Activated naive CD4-positive, alpha-beta T cell treated with anti-CD3 and anti-CD28 coated beads, Interleukin-2, amount 50 U/mL, for 72 hours (primary cell): Measurements from ENCODE around the gene ITCH. TPM values are rescaled to one million over a fixed set of nuclear protein-coding genes. Genes with fewer than 3 reads are reported as not detected.
"Not testable (repeated sequence)": the region's sequence is repeated elsewhere in the genome, so short reads cannot be mapped to it uniquely, and the experiment has no call there.

ENCODE experiments used
- ATAC-seq, 2 donors: fragments of 150-1000 bp; cut with Tn5 transposase; 2 replicates each; pipeline ENCODE4 v1.10.0; 2021; ENCODE audit warnings: mild to moderate bottlenecking in 2 of 2, moderate library complexity in 2 of 2
- DNase-seq, 2 donors: peaks; one replicate each; pipeline ENCODE4 v3.0.0; 2021 to 2022; ENCODE audit warnings: low spot score in 2 of 2
- H3K27ac Mint-ChIP-seq, 2 donors: one replicate each; pipeline ENCODE4 v1.8.0; 2022; ENCODE audit warnings: mild to moderate bottlenecking in 2 of 2, mixed read lengths in 2 of 2
- H3K36me3 Mint-ChIP-seq, 2 donors: one replicate each; pipeline ENCODE4 v1.8.0; 2022; ENCODE audit warnings: mixed read lengths in 2 of 2
- H3K9me3 Mint-ChIP-seq, 2 donors: one replicate each; pipeline ENCODE4 v1.8.0; 2022; ENCODE audit warnings: mixed read lengths in 2 of 2
- total RNA-seq, 2 donors: library from RNA; stranded (reverse); gene quantifications; one replicate each; pipeline ENCODE4 v1.2.3, GENCODE V29; 2022

Gene ITCH
- 10 to 100 TPM; 37.4 to 49.5 TPM for total RNA-seq

GRCh38 chr20:34363062-34363464, at the start of gene ITCH:
ITCH (plus strand) TSS chr20:34363273; CDS start chr20:34393812, 30,539 bp downstream.
- H3K36me3 Mint-ChIP-seq = peaks cover 12 to 18% of the 10 kb centered on the region in 2 donors
- H3K9me3 Mint-ChIP-seq = no peaks in the 10 kb centered on the region
- H3K27ac Mint-ChIP-seq = peak within 1 kb of the TSS; percentile 93 to 100
- ATAC-seq (peak; percentile 99 to 100), DNase-seq (peak; percentile 87 to 93)

GRCh38 chr20:34315236-34315635, 47.8 kb upstream of the ITCH start:
- H3K9me3 Mint-ChIP-seq = no peaks in the 10 kb centered on the region
- DNase-seq (no peak), ATAC-seq (no peak)
- H3K27ac Mint-ChIP-seq = no peak overlapping the region
- no peaks in the 10 kb centered on the region for H3K36me3 Mint-ChIP-seq

- Mint-ChIP-seq H3K27ac (no peak overlapping the region), H3K9me3 (no peaks in the 10 kb centered on the region)
- ATAC-seq = no peak
Measured at GRCh38 chr20:34316196-34316814, 46.8 kb upstream of the ITCH start.

GRCh38 chr20:34318609-34319443, 44.2 kb upstream of the ITCH start:
- DNase-seq = no peak
- H3K36me3 Mint-ChIP-seq = no peaks in the 10 kb centered on the region
- ATAC-seq = no peak
- H3K9me3 Mint-ChIP-seq = no peaks in the 10 kb centered on the region
- H3K27ac Mint-ChIP-seq = no peak overlapping the region

More at GRCh38 chr20:34316196-34316814, 46.8 kb upstream of the ITCH start:
- no peaks in the 10 kb centered on the region for H3K36me3 Mint-ChIP-seq
- DNase-seq = no peak

- Mint-ChIP-seq H3K9me3 (no peaks in the 10 kb centered on the region), H3K36me3 (no peaks in the 10 kb centered on the region), H3K27ac (no peak overlapping the region)
- ATAC-seq = no peak
- no peak for DNase-seq
Measured at GRCh38 chr20:34320861-34321260, 42.2 kb upstream of the ITCH start.

GRCh38 chr20:34322267-34323105, 40.6 kb upstream of the ITCH start:
- H3K9me3 Mint-ChIP-seq = no peaks in the 10 kb centered on the region
- H3K27ac Mint-ChIP-seq = no peak overlapping the region
- ATAC-seq (no peak), DNase-seq (no peak)
- no peaks in the 10 kb centered on the region for H3K36me3 Mint-ChIP-seq

DNA sequence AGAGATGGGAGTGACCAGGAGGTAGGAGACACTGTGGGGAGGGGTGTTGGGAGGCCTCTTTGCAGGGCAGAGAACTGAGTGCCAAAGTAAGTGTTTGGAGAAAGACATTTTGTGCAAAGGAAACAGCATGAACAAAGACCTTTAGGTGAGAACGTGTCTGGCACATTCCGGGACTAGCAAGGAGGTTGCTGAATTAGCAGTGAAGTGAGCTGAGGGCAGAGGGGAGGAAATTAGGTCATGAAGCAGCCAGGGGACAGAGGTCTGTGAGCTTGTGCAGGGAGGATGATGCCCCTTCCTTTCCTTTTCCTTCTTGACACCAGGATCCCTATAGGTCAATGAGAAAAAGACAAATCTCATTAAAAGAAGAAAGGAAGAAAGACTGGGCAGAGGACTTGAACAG, 38.5 kb upstream of the ITCH start:
- no peaks in the 10 kb centered on the region for H3K9me3 Mint-ChIP-seq
- H3K36me3 Mint-ChIP-seq = no peaks in the 10 kb centered on the region
- no peak for DNase-seq
- no peak for ATAC-seq
- H3K27ac Mint-ChIP-seq = peak overlapping the region in 1 of 2 donors; percentile 30

- not testable (repeated sequence) for DNase-seq, H3K36me3 Mint-ChIP-seq
Measured at GRCh38 chr20:34328207-34328606, 34.9 kb upstream of the ITCH start.

DNA sequence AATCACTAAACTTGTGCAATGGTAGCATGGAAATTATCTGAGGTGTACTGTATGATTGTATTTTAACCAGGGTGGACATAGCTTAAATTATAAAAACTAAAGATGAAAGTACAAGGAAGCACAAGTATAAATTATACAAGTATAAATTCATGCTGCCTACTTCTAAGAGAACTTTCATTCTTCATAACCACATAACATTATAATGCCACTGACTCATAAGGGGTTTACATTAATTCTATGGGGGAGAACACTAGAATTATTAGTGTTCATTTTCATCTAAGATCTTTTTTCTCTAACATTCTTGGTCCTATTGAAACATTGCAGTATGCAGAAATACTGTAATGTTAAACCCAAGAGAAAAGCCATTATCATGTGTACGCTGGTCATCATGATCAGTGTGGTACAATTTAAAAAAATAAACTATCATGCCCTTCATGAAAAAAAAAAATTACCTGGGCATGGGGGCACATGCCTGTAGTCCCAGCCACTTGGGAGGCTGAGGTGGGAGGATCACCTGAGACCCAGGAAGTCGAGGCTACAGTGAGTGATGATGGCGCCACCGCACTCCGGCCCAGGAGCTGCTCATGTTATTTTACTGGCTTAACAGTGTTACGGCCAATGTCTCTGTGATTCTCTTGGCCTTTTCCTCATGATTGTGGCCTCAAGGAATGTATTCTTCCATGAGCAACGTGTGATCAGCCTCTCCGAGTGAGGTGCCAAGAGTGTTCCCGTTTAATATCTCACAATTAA, 34.0 kb upstream of the ITCH start:
- H3K36me3 Mint-ChIP-seq = no peaks in the 10 kb centered on the region
- H3K9me3 Mint-ChIP-seq = no peaks in the 10 kb centered on the region
- DNase-seq = no peak
- ATAC-seq = no peak
- no peak overlapping the region for H3K27ac Mint-ChIP-seq

More at GRCh38 chr20:34328207-34328606, 34.9 kb upstream of the ITCH start:
- H3K9me3 Mint-ChIP-seq, ATAC-seq, H3K27ac Mint-ChIP-seq: not testable (repeated sequence)

GRCh38 chr20:34330861-34331544, 32.1 kb upstream of the ITCH start:
- not testable (repeated sequence) for H3K9me3 Mint-ChIP-seq, H3K36me3 Mint-ChIP-seq, ATAC-seq, DNase-seq, H3K27ac Mint-ChIP-seq

DNA sequence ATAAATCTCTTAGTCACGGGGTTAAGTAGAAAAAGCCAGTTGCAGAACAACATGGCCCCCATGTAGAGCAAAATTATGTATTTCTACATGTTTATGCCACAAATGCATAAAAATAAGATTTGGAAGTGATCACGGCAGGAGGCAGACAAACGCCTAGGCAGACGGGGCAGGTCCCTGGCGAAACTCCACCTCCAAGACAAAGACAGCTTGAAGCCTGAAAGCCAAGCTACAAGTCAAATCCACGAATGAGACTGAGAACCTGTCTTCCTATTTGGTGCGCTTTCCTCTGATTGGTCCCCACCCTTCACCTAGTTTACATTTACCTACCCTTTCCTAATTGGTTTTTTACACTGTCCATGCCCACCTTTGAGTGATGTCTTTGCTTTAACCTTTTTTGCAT, 31.2 kb upstream of the ITCH start:
- no peak for ATAC-seq
- H3K36me3 Mint-ChIP-seq = no peaks in the 10 kb centered on the region
- H3K27ac Mint-ChIP-seq = no peak overlapping the region
- no peak for DNase-seq
- no peaks in the 10 kb centered on the region for H3K9me3 Mint-ChIP-seq

DNA sequence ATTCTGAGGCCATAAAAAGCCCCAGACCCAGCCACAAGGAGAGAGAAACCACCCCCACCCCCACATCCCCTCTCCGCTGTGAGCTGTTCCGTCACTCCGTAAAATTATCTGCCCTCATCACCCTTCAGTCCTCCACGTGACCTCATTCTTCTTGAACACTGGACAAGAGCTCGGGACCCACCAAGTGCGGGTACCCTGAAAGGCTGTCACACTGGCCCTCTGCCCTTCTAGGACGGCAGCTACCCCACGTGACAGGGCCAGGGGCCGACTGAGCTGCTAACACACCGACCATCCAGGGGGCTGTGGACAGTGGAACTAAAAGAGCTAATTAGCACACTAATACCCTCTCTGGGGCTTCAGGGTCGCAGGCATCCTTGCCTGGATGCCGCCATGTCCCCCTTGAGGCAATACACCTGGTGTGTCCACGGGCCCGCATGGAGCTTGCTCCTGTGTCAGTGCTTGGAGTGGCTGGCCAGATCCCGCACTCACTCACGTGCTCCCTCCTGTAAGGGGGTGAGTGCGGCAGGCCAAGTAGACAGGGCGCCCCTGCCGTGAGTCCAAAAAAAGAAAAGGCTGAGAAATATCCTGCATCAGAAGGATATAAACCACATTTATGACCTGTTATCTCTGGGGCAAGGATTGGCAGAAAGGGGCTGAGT, 30.7 kb upstream of the ITCH start:
- H3K27ac Mint-ChIP-seq = no peak overlapping the region
- DNase-seq (no peak), ATAC-seq (no peak)
- H3K9me3 Mint-ChIP-seq = no peaks in the 10 kb centered on the region
- H3K36me3 Mint-ChIP-seq = no peaks in the 10 kb centered on the region

DNA sequence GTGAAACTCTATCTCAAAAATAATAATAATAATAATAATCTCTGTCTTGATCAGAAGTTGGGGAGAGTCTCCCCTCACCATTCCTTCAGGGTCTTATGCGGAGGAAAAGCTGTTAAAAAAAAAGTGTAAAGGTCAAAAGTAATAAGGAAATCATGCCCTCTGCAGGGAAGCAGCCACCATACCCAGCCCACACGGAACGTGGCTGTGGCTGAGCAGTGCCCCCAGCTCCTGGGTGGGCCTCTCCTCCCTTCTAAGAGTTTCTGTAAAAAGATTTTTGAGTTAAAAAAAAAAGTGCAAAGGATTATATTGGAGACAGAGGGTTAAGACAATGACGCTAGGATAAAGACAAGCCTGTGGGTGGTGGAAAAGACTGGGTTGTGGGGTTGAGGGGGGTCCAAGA, 29.3 kb upstream of the ITCH start:
- Mint-ChIP-seq H3K9me3 (no peaks in the 10 kb centered on the region), H3K27ac (no peak overlapping the region), H3K36me3 (no peaks in the 10 kb centered on the region)
- ATAC-seq (no peak), DNase-seq (no peak)

GRCh38 chr20:34334654-34335407, 28.2 kb upstream of the ITCH start:
- ATAC-seq (no peak), DNase-seq (no peak)
- Mint-ChIP-seq H3K36me3 (no peaks in the 10 kb centered on the region), H3K9me3 (no peaks in the 10 kb centered on the region), H3K27ac (peak overlapping the region in 1 of 2 donors; percentile 66)

DNA sequence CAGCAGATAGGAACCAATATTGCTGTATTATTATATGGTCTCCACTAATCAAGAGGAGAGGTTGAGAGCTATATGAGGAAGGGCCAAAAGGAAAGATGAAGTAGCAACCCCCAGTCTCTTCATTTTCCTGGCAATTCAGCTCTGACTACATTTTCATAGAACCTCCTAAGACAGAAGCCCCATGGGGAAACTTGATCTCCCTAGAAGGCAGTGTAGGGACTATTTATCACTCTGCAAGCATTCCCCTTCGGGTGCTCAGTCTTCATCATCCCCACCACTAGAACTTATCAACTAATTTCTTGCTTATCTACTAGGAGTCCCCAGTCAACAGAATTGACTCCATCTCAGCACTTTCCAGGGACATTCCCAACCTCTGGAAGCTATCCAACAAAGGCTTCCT, 25.5 kb upstream of the ITCH start:
- Mint-ChIP-seq H3K36me3 (no peaks in the 10 kb centered on the region), H3K27ac (no peak overlapping the region), H3K9me3 (no peaks in the 10 kb centered on the region)
- ATAC-seq (no peak), DNase-seq (no peak)
